Activated CD4-positive, alpha-beta T cell treated with anti-CD3 and anti-CD28 coated beads for 1 hour (primary cell): ENCODE data around the gene GPR137.
"Not testable (repeated sequence)": the region's sequence is repeated elsewhere in the genome, so short reads cannot be mapped to it uniquely, and the experiment has no call there.

Source experiments
- DNase-seq: peaks from one replicate; pipeline ENCODE4 v3.0.0-alpha.2; 2020

GPR137 gene

DNA sequence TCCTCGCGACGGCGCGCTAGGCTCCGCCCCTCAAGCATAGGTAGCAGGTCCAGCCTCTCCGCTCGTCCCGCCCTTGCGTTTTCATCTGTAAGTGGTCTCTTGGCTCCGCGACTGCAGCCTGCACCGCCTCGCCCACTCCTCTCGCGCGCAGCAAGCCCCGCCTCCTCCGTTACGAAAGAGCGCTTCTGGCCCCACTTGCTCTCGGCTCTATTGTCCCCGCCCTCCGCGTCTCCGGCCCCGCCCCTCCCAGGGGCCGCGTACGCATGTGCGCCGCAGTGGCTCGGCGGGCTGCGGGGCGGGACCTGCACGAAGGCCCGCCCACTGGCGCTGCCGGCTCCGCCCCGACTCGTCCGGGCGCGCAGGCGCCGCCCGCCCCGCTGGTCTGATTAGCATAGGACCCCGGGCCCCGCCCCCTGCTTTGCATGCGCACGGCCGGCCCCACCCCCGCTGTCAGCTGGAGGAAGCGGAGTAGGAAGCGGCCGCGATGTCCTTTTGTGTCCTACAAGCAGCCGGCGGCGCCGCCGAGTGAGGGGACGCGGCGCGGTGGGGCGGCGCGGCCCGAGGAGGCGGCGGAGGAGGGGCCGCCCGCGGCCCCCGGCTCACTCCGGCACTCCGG is 19.5 kb downstream of the GPR137 start, which contains the start of gene ESRRA:
TSS of gene ESRRA (plus strand) at position 450 of the 616 bp plus-strand sequence. CDS start 1,656 bp downstream, outside the sequence.
- DNase-seq: peak; percentile 100

GRCh38 chr11:64305691-64306562 is 20.3 kb downstream of the GPR137 start:
- DNase-seq: peak; percentile 63

- DNase-seq: no peak
These were observed 20.9 kb downstream of the GPR137 start for GRCh38 chr11:64306563-64306875.

DNA sequence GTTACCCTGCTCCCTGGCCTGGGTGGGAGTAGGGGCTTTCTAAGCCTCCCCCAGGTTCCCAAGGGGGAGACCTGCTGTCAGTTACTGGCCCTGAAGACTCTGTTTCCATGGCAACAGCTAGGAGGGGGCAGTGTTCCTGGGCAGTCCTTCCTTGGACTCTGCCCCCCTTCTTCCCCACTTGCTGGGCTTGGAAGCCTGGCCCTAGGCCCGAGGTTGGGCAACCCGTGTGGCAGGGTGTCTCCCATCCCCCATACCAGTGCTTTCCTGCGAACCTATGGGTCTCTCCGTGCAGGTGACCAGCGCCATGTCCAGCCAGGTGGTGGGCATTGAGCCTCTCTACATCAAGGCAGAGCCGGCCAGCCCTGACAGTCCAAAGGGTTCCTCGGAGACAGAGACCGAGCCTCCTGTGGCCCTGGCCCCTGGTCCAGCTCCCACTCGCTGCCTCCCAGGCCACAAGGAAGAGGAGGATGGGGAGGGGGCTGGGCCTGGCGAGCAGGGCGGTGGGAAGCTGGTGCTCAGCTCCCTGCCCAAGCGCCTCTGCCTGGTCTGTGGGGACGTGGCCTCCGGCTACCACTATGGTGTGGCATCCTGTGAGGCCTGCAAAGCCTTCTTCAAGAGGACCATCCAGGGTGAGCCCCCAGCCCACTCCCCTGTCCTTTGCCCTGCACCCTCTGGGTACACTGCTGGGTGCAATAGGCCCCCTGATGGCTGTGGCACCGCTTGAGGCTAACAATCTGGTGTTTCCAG is 21.4 kb downstream of the GPR137 start:
- no peak for DNase-seq

- not testable (repeated sequence) for DNase-seq
These were observed 22.1 kb downstream of the GPR137 start for GRCh38 chr11:64307795-64308194.

GRCh38 chr11:64312947-64313346 is 27.3 kb downstream of the GPR137 start:
- DNase-seq: no peak

GRCh38 chr11:64313491-64314145 is 28.0 kb downstream of the GPR137 start:
- DNase-seq: no peak

DNA sequence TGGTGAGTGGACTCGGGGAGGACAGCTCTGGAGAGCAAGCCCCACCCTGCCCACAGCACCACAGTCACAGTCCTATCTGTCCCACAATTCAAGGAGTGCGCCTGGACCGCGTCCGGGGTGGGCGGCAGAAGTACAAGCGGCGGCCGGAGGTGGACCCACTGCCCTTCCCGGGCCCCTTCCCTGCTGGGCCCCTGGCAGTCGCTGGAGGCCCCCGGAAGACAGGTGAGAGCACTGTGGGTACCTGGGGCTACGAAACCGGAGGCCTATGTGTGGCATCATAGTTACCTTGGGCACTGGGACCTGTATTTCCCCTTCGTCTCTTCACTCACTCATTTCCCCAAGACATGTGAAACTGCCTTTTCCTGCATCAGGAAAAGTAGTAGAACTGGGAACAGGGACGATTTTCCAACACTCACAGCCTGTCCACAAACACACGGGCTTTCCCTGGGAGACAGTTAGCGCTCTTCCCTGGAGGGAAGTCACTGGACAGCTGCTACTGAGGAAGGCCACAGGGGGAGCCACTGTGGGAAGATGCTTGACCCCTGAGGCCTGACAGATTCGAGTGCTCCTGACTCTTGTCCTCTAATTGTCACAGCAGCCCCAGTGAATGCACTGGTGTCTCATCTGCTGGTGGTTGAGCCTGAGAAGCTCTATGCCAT is 28.6 kb downstream of the GPR137 start:
- DNase-seq: no peak

DNA sequence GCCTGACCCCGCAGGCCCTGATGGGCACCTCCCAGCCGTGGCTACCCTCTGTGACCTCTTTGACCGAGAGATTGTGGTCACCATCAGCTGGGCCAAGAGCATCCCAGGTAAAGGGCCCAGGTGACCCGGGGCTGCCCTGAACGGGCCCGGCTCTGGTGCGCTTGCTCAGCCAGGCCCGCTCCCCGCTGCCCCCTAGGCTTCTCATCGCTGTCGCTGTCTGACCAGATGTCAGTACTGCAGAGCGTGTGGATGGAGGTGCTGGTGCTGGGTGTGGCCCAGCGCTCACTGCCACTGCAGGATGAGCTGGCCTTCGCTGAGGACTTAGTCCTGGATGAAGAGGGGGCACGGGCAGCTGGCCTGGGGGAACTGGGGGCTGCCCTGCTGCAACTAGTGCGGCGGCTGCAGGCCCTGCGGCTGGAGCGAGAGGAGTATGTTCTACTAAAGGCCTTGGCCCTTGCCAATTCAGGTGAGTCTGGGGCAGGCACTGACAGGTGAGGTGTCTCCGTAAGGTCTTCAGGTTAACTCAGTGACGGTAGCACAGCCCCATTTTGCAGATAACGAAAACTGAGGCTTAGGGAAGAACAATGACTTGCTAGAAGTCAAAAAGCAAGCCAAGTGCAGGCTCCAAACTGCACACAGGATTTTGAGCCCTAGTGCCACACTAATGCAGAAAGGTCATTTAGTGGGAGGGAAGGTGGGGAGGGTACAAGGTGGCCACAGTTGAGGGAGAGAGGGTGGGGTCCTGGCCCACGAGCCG is 29.3 kb downstream of the GPR137 start:
- no peak for DNase-seq

DNA sequence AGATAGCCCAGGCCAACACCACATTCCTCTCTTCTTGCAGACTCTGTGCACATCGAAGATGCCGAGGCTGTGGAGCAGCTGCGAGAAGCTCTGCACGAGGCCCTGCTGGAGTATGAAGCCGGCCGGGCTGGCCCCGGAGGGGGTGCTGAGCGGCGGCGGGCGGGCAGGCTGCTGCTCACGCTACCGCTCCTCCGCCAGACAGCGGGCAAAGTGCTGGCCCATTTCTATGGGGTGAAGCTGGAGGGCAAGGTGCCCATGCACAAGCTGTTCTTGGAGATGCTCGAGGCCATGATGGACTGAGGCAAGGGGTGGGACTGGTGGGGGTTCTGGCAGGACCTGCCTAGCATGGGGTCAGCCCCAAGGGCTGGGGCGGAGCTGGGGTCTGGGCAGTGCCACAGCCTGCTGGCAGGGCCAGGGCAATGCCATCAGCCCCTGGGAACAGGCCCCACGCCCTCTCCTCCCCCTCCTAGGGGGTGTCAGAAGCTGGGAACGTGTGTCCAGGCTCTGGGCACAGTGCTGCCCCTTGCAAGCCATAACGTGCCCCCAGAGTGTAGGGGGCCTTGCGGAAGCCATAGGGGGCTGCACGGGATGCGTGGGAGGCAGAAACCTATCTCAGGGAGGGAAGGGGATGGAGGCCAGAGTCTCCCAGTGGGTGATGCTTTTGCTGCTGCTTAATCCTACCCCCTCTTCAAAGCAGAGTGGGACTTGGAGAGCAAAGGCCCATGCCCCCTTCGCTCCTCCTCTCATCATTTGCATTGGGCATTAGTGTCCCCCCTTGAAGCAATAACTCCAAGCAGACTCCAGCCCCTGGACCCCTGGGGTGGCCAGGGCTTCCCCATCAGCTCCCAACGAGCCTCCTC is 30.2 kb downstream of the GPR137 start:
- not testable (repeated sequence) for DNase-seq

DNA sequence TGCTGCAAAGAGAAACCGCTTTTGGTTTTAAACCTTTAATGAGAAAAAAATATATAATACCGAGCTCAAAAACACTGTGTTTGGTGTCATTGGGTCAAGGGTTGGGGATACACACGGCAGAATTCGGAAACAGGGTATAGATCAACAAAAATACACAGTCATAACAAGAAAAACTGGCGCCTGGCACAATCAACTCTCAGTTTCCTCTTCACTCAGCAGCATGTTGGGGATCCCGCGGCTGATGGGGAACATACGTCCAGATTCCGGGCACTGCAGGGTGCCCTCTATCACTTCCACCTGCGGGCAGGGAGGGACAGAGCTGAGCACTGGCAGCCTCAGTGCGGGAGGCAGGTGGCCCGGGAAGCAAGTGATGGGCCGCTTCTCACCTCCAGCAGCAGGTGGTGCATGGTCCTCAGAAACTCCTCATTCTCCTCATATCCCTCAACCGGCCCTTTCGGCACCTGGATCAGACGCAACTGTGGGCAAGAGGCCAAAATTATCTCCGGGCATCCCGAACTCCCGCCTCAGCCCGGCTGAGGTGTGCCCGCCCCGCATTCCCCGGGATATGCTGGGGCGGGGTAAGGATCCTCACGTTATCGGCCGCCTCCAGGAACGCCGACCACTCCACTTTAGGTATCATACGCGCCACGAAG is 31.1 kb downstream of the GPR137 start:
- peak; percentile 31 for DNase-seq

GRCh38 chr11:64317325-64317960 is 31.8 kb downstream of the GPR137 start, which contains the start of gene TRMT112:
Gene TRMT112, minus strand, starts transcription at chr11:64317559. Its CDS starts 33 bp downstream, at chr11:64317526.
- DNase-seq: peak; percentile 93

DNA sequence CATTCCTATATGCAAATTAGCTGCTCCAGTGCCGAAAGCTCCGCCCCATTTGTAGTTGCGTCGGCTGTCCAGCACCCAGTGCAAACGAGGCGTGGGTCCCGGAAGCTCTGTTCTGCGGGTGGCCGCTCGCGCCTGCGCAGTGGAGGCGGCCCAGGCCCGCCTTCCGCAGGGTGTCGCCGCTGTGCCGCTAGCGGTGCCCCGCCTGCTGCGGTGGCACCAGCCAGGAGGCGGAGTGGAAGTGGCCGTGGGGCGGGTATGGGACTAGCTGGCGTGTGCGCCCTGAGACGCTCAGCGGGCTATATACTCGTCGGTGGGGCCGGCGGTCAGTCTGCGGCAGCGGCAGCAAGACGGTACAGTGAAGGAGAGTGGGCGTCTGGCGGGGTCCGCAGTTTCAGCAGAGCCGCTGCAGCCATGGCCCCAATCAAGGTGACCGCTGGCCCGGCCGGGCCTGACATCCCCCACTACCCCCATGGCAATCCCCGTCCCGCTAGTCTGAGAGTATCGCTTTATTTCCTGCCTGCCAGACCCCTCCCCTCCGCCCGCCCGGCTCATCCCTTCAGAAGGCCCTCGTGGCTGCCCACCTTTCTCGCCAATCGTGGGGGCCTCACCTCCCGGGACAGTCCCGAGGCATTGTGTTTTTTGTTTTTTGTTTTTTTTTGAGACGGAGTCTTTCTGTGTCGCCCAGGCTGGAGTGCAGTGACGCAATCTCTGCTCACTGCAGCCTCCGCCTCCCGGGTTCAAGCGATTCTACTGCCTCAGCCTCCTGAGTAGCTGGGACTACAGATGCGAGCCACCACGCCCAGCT is 32.5 kb downstream of the GPR137 start, which contains the start of gene PRDX5:
TSS of gene PRDX5 (plus strand) at position 161 of the 805 bp plus-strand sequence. CDS start at position 256, 95 bp downstream.
- DNase-seq: peak; percentile 91

DNA sequence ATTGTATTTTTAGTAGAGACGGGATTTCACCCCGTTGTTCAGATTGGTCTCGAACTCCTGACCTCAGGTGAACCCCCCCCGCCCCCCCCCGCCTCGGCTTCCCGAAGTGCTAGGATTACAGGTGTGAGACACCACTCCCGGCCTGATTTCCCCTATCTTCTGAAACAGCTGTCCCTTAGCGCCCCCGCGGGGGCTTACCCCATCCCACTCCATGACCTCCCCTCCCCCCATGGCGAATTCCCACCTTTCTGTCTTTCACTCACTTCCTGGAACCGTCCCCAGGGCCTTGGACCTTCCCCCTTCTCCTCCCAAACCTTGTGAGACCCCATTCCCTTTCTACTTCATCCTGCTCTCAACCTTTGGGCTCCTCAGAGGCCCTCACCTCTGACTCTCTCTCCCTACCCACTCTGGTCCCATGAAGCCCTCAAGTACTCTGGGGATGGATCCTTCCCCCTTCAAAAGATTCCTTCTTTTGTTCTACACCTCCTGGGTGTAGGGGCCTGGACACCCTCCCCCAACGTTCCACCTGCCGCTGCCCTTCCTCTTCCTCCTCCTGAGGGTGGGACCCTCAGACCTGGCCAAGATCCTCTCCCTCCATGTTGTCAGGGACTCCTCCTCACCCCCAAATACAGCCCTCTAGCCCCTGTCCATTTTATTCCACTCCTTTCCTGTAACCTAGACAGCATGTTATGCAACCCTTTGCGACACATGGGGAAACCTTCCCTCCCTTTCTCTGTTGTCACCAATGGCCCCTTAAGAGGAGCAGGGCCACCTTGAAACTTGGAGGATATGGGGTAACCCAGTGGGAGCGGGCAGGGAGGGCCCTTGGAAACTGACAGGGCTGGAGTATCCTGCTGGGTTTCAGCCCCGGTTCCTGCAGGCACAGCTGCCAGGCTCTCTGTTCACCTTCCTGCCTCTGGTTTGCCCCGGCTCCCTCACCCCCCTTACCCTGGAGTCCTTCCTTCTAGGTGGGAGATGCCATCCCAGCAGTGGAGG is 33.4 kb downstream of the GPR137 start:
- no peak for DNase-seq

- no peak for DNase-seq
These were observed 34.9 kb downstream of the GPR137 start for GRCh38 chr11:64320556-64320955.

GRCh38 chr11:64321026-64321425 is 35.4 kb downstream of the GPR137 start:
- no peak for DNase-seq

- no peak for DNase-seq
These were observed 35.9 kb downstream of the GPR137 start for GRCh38 chr11:64321533-64321932.
